ENCODE measurements around the gene STK11IP. TPM values are rescaled to one million over a fixed set of nuclear protein-coding genes. Genes with fewer than 3 reads are reported as not detected.
A peak's percentile ranks its signal among the peaks of the same experiment; 100 is the strongest.

Gene STK11IP
- total and polyA plus RNA-seq, 2 of the 13 experiments (the other 11 are each of a cell fraction or from before 2014, with no cell fraction given), result 12.8 to 24.0 TPM

DNA sequence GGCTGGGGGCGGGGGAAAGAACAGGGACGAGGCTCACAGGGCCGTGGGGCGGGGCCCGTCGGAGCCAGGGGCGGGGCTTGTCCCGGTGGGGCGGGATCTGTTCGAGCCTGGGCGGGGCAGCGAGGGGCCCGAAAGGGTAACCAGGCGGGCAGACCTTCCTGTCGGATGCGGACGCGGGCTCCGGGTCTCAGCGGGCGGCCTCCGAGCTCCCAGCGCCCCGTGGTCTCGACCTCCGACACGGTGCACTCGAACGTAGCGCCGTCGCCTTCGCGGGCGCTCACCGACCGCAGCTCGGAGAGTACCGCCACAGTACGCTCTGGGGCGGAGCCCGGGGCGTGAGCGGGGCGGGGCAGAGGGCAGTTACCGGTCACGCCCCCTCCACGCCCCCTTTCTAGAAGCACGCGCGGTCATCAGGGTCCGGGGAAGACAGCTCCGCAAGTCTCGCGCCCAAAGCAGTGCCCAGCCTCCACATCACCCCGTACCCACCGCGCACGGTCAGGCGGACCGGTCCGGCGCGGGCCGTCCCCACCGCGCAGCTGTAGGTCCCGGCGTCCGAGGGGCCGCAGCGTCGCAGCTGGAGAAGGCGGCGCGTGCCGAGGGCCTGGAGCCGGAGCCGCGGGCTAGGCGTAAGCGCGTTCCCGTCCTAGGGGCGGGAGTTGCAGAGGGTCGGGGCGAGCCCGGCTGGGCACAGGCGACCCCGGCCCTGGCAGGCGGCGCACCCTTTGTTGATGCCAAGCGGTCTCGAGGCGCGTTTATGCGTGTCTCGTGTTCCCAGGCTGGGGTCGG is 45.1 kb upstream of the STK11IP start (continued):
- TF ChIP-seq DMTF1 (CRISPR knock-in tag; IDR thresholded peaks at IDR 0.05) (peak; percentile 86), ZNF879 (CRISPR knock-in tag; IDR thresholded peaks at IDR 0.05) (peak; percentile 61; the same call in 1 of the 2 replicates), GFI1 (CRISPR knock-in tag; IDR thresholded peaks at IDR 0.05; ENCODE audit: borderline replicate concordance) (no peak), ZFP82 (CRISPR knock-in tag; IDR thresholded peaks at IDR 0.05; ENCODE audit: borderline replicate concordance) (0 out of 2 replicates have a peak, but pooled peaks have one; percentile 41), ZIK1 (CRISPR knock-in tag; IDR thresholded peaks at IDR 0.05; ENCODE audit: borderline replicate concordance, low read depth) (peak; percentile 82; the same call in 1 of the 2 replicates), MYC (CRISPR knock-in tag; IDR thresholded peaks at IDR 0.05; ENCODE audit: borderline replicate concordance) (peak; percentile 84), ZNF558 (CRISPR knock-in tag; IDR thresholded peaks at IDR 0.05; ENCODE audit: borderline replicate concordance) (peak; percentile 75; the same call in 1 of the 2 replicates), ZZZ3 (CRISPR knock-in tag; IDR thresholded peaks at IDR 0.05; ENCODE audit: borderline replicate concordance) (peak; percentile 65; the same call in 1 of the 2 replicates), ZNF280D (CRISPR knock-in tag; IDR thresholded peaks at IDR 0.05) (peak; percentile 18; the same call in 1 of the 2 replicates), THAP11 (CRISPR knock-in tag; IDR thresholded peaks at IDR 0.05) (peak; percentile 46), NR2F6 (IDR thresholded peaks at IDR 0.05) (no peak), NR2F6 (CRISPR knock-in tag; IDR thresholded peaks at IDR 0.05) (peak; percentile 43; the same call in 1 of the 2 replicates), ZBTB38 (CRISPR knock-in tag; IDR thresholded peaks at IDR 0.05) (peak; percentile 69; the same call in 1 of the 2 replicates), ZNF510 (CRISPR knock-in tag; IDR thresholded peaks at IDR 0.05; ENCODE audit: low read depth) (peak; percentile 29; the same call in 1 of the 2 replicates), TMF1 (CRISPR knock-in tag; IDR thresholded peaks at IDR 0.05; ENCODE audit: low read depth) (peak; percentile 84), CENPT (CRISPR knock-in tag; IDR thresholded peaks at IDR 0.05; ENCODE audit: low read depth) (peak; percentile 92), ZNF263 (CRISPR knock-in tag; IDR thresholded peaks at IDR 0.05) (peak; percentile 30; the same call in 1 of the 2 replicates), ZNF34 (CRISPR knock-in tag; IDR thresholded peaks at IDR 0.05; ENCODE audit: borderline replicate concordance) (no peak), DDIT3 (CRISPR knock-in tag; IDR thresholded peaks at IDR 0.05) (no peak)

All from HepG2 (cell line).